Upper lobe of left lung (tissue), 4 donors: ENCODE results near the gene BUD13.

Experiments used
- POLR2A ChIP-seq, 4 donors: fragments of 450-650 bp; IDR thresholded peaks; one replicate each; pipeline ENCODE4 v1.5.1; 2016 to 2017; ENCODE audit warnings: antibody characterized with exemption in 4 of 4, mild to moderate bottlenecking in 2 of 4
- TF ChIP-seq, protein P1 (sequence below), 6 experiments: fragments of 450-650 bp in 4 of 6; fragments of 200-600 bp in 2 of 6; sonication (generic) in 2 of 6; IDR thresholded peaks; one replicate each; pipeline ENCODE4 v1.5.1; 2016 to 2019; ENCODE audit warnings: antibody characterized with exemption in 6 of 6

DNA sequence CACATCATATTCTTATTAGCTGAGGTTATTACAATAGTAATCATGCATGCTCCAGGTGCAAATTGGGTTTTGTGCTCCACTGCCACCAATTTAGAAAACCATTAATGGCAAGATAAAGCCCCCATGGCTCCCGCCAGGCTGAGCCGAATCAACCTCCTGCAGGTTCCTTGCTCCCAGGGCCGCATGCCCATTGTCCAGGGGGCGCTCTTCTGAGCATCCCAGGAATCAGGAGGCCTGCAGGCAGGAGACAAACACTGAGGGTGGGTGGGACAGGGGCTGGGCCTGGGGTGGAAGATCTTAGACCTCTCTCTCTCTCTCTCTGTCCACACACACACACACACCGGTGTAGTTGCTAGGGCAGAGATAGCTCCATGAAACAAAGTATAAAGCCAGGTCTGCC is 57.4 kb downstream of the BUD13 start:
- TF ChIP-seq, protein P1, sequence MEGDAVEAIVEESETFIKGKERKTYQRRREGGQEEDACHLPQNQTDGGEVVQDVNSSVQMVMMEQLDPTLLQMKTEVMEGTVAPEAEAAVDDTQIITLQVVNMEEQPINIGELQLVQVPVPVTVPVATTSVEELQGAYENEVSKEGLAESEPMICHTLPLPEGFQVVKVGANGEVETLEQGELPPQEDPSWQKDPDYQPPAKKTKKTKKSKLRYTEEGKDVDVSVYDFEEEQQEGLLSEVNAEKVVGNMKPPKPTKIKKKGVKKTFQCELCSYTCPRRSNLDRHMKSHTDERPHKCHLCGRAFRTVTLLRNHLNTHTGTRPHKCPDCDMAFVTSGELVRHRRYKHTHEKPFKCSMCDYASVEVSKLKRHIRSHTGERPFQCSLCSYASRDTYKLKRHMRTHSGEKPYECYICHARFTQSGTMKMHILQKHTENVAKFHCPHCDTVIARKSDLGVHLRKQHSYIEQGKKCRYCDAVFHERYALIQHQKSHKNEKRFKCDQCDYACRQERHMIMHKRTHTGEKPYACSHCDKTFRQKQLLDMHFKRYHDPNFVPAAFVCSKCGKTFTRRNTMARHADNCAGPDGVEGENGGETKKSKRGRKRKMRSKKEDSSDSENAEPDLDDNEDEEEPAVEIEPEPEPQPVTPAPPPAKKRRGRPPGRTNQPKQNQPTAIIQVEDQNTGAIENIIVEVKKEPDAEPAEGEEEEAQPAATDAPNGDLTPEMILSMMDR (IDR thresholded peaks at IDR 0.05) = no peak
- TF ChIP-seq POLR2A (IDR thresholded peaks at IDR 0.05) = no peak
